GM12875 (cell line): ENCODE results near the gene LRRC30.
"Not testable (repeated sequence)": the region's sequence is repeated elsewhere in the genome, so short reads cannot be mapped to it uniquely, and the experiment has no call there.

ENCODE experiments used
- H3K4me3 ChIP-seq: one replicate; pipeline ENCODE4 v1.5.1; 2011; ENCODE audit warnings: low read depth, low read length, control low read depth
- CTCF ChIP-seq: IDR thresholded peaks from 2 replicates; pipeline ENCODE4 v1.5.1; 2011; ENCODE audit warnings: low read depth, mild to moderate bottlenecking, control low read depth, inconsistent platforms, low read length, moderate library complexity, borderline replicate concordance; ENCODE audit not compliant: insufficient read depth

Gene LRRC30

GRCh38 chr18:7198326-7198725 lies 32.6 kb upstream of the LRRC30 start:
- no peak overlapping the region for H3K4me3 ChIP-seq
- TF ChIP-seq CTCF, result no peak

GRCh38 chr18:7201096-7201495 lies 29.8 kb upstream of the LRRC30 start:
- H3K4me3 ChIP-seq, result no peak overlapping the region
- TF ChIP-seq CTCF, result no peak

- no peak for TF ChIP-seq CTCF
- no peak overlapping the region for H3K4me3 ChIP-seq
These were observed 28.7 kb upstream of the LRRC30 start for GRCh38 chr18:7202169-7202568.

- not testable (repeated sequence) for H3K4me3 ChIP-seq
These were observed 27.3 kb upstream of the LRRC30 start for GRCh38 chr18:7203601-7204000.

GRCh38 chr18:7205346-7205745 lies 25.5 kb upstream of the LRRC30 start:
- no peak for TF ChIP-seq CTCF
- no peak overlapping the region for H3K4me3 ChIP-seq

GRCh38 chr18:7206217-7206616 lies 24.7 kb upstream of the LRRC30 start:
- TF ChIP-seq CTCF, result no peak

GRCh38 chr18:7207366-7207915 lies 23.4 kb upstream of the LRRC30 start:
- no peak overlapping the region for H3K4me3 ChIP-seq
- no peak for TF ChIP-seq CTCF

More at GRCh38 chr18:7206217-7206616, 24.7 kb upstream of the LRRC30 start:
- no peak overlapping the region for H3K4me3 ChIP-seq
